GM23338 (cell line): ENCODE data around the gene ELMOD2.

Experiments used
- CREB1 ChIP-seq: fragments of 250-450 bp; sonication (Bioruptor Pico); IDR thresholded peaks from 2 replicates; pipeline ENCODE4 v1.5.0; 2020; ENCODE audit warnings: low read depth, mild to moderate bottlenecking, moderate library complexity
- EZH2 ChIP-seq: fragments of 200-600 bp; sonication (generic); IDR thresholded peaks from one replicate; pipeline ENCODE4 v1.8.0; 2017; ENCODE audit warnings: antibody characterized with exemption, mild to moderate bottlenecking, low read depth; ENCODE audit not compliant: unreplicated experiment
- EZH2phosphoT487 ChIP-seq: fragments of 200-600 bp; sonication (generic); IDR thresholded peaks from one replicate; pipeline ENCODE4 v1.8.1; 2018; ENCODE audit warnings: antibody characterized with exemption; ENCODE audit not compliant: unreplicated experiment
- JUNB ChIP-seq: IDR thresholded peaks from one replicate; pipeline ENCODE4 v1.6.1; 2016; ENCODE audit warnings: antibody characterized with exemption; ENCODE audit not compliant: unreplicated experiment
- NANOG ChIP-seq: IDR thresholded peaks from 2 replicates; pipeline ENCODE4 v1.6.1; 2016; ENCODE audit warnings: antibody characterized with exemption, borderline replicate concordance
- POLR2AphosphoS5 ChIP-seq: IDR thresholded peaks from 2 replicates; pipeline ENCODE4 v1.6.1; 2016; ENCODE audit warnings: antibody characterized with exemption, low read depth
- STAT1 ChIP-seq: IDR thresholded peaks from one replicate; pipeline ENCODE4 v1.6.1; 2016; ENCODE audit warnings: antibody characterized with exemption; ENCODE audit not compliant: unreplicated experiment
- ZNF114 ChIP-seq: fragments of 250-450 bp; sonication (Bioruptor Pico); IDR thresholded peaks from 2 replicates; pipeline ENCODE4 v1.5.0; 2020; ENCODE audit warnings: mild to moderate bottlenecking, moderate library complexity
- ZNF331 ChIP-seq: fragments of 250-450 bp; sonication (Bioruptor Pico); IDR thresholded peaks from 2 replicates; pipeline ENCODE4 v1.5.0; 2020; ENCODE audit warnings: low read depth, mild to moderate bottlenecking, moderate library complexity
- TF ChIP-seq, protein P1 (sequence below), 2 experiments: fragments of 200-600 bp in 1 of 2; sonication (generic) in 1 of 2; conservative IDR thresholded peaks; 2 replicates each; pipeline versions ENCODE4 v1.5.1 to v1.6.1; 2016 to 2017; ENCODE audit warnings: antibody characterized with exemption in 2 of 2, low read depth in 2 of 2, mild to moderate bottlenecking in 2 of 2, moderate library complexity in 1 of 2
- TF ChIP-seq, protein P2 (sequence below): IDR thresholded peaks from one replicate; pipeline ENCODE4 v1.6.1; 2018; ENCODE audit warnings: antibody characterized with exemption; ENCODE audit not compliant: unreplicated experiment
- TF ChIP-seq, protein P3 (sequence below): fragments of 250-450 bp; sonication (Bioruptor Pico); IDR thresholded peaks from 2 replicates; pipeline ENCODE4 v1.5.0; 2020; ENCODE audit warnings: mild to moderate bottlenecking, moderate library complexity

DNA sequence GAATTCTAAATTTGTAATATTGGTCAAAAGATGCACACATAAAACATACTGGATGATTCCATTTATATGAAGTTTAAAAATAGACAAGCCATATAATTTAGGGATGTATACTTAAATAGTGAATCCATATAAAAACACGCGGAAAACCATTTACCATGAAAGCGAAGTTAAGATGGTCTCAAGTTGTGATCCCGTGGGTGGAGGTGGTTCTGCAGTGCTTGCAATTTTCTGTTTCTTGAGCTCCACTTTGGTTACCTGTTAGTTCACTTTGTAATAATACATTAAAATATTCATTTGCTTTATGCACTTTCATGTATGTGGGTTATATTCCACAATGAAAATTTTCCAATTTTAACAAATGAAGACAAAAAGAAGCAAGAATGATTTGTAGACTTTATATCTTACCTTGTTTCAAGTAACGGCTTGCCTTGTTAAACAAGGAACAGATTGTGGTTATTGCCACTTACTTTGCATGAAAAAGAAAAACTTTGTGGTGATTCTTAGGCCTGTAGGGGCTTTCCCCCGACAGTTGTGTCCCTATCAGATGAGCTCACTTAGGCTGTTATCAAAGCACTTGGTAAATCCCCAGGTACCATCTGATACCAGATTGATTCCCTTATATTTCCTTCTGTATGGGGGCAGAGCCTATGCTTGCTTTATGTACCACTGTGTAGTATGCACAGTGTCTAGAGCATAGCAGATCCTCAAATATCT lies 32.6 kb downstream of the ELMOD2 start:
- TF ChIP-seq, protein P1, sequence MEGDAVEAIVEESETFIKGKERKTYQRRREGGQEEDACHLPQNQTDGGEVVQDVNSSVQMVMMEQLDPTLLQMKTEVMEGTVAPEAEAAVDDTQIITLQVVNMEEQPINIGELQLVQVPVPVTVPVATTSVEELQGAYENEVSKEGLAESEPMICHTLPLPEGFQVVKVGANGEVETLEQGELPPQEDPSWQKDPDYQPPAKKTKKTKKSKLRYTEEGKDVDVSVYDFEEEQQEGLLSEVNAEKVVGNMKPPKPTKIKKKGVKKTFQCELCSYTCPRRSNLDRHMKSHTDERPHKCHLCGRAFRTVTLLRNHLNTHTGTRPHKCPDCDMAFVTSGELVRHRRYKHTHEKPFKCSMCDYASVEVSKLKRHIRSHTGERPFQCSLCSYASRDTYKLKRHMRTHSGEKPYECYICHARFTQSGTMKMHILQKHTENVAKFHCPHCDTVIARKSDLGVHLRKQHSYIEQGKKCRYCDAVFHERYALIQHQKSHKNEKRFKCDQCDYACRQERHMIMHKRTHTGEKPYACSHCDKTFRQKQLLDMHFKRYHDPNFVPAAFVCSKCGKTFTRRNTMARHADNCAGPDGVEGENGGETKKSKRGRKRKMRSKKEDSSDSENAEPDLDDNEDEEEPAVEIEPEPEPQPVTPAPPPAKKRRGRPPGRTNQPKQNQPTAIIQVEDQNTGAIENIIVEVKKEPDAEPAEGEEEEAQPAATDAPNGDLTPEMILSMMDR (conservative IDR thresholded peaks at IDR 0.05; ENCODE audit: low read depth in 2 of 2): no peak
- TF ChIP-seq, protein P2, sequence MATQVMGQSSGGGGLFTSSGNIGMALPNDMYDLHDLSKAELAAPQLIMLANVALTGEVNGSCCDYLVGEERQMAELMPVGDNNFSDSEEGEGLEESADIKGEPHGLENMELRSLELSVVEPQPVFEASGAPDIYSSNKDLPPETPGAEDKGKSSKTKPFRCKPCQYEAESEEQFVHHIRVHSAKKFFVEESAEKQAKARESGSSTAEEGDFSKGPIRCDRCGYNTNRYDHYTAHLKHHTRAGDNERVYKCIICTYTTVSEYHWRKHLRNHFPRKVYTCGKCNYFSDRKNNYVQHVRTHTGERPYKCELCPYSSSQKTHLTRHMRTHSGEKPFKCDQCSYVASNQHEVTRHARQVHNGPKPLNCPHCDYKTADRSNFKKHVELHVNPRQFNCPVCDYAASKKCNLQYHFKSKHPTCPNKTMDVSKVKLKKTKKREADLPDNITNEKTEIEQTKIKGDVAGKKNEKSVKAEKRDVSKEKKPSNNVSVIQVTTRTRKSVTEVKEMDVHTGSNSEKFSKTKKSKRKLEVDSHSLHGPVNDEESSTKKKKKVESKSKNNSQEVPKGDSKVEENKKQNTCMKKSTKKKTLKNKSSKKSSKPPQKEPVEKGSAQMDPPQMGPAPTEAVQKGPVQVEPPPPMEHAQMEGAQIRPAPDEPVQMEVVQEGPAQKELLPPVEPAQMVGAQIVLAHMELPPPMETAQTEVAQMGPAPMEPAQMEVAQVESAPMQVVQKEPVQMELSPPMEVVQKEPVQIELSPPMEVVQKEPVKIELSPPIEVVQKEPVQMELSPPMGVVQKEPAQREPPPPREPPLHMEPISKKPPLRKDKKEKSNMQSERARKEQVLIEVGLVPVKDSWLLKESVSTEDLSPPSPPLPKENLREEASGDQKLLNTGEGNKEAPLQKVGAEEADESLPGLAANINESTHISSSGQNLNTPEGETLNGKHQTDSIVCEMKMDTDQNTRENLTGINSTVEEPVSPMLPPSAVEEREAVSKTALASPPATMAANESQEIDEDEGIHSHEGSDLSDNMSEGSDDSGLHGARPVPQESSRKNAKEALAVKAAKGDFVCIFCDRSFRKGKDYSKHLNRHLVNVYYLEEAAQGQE: no peak
- TF ChIP-seq CREB1 (CRISPR knock-in tag): no peak
- no peak for TF ChIP-seq EZH2phosphoT487
- TF ChIP-seq, protein P3, sequence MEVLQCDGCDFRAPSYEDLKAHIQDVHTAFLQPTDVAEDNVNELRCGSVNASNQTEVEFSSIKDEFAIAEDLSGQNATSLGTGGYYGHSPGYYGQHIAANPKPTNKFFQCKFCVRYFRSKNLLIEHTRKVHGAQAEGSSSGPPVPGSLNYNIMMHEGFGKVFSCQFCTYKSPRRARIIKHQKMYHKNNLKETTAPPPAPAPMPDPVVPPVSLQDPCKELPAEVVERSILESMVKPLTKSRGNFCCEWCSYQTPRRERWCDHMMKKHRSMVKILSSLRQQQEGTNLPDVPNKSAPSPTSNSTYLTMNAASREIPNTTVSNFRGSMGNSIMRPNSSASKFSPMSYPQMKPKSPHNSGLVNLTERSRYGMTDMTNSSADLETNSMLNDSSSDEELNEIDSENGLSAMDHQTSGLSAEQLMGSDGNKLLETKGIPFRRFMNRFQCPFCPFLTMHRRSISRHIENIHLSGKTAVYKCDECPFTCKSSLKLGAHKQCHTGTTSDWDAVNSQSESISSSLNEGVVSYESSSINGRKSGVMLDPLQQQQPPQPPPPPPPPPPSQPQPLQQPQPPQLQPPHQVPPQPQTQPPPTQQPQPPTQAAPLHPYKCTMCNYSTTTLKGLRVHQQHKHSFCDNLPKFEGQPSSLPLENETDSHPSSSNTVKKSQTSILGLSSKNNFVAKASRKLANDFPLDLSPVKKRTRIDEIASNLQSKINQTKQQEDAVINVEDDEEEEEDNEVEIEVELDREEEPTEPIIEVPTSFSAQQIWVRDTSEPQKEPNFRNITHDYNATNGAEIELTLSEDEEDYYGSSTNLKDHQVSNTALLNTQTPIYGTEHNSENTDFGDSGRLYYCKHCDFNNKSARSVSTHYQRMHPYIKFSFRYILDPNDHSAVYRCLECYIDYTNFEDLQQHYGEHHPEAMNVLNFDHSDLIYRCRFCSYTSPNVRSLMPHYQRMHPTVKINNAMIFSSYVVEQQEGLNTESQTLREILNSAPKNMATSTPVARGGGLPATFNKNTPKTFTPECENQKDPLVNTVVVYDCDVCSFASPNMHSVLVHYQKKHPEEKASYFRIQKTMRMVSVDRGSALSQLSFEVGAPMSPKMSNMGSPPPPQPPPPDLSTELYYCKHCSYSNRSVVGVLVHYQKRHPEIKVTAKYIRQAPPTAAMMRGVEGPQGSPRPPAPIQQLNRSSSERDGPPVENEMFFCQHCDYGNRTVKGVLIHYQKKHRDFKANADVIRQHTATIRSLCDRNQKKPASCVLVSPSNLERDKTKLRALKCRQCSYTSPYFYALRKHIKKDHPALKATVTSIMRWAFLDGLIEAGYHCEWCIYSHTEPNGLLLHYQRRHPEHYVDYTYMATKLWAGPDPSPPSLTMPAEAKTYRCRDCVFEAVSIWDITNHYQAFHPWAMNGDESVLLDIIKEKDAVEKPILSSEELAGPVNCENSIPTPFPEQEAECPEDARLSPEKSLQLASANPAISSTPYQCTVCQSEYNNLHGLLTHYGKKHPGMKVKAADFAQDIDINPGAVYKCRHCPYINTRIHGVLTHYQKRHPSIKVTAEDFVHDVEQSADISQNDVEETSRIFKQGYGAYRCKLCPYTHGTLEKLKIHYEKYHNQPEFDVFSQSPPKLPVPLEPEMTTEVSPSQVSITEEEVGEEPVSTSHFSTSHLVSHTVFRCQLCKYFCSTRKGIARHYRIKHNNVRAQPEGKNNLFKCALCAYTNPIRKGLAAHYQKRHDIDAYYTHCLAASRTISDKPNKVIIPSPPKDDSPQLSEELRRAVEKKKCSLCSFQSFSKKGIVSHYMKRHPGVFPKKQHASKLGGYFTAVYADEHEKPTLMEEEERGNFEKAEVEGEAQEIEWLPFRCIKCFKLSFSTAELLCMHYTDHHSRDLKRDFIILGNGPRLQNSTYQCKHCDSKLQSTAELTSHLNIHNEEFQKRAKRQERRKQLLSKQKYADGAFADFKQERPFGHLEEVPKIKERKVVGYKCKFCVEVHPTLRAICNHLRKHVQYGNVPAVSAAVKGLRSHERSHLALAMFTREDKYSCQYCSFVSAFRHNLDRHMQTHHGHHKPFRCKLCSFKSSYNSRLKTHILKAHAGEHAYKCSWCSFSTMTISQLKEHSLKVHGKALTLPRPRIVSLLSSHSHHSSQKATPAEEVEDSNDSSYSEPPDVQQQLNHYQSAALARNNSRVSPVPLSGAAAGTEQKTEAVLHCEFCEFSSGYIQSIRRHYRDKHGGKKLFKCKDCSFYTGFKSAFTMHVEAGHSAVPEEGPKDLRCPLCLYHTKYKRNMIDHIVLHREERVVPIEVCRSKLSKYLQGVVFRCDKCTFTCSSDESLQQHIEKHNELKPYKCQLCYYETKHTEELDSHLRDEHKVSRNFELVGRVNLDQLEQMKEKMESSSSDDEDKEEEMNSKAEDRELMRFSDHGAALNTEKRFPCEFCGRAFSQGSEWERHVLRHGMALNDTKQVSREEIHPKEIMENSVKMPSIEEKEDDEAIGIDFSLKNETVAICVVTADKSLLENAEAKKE (CRISPR knock-in tag): no peak
- TF ChIP-seq POLR2AphosphoS5: no peak
- no peak for TF ChIP-seq EZH2
- no peak for TF ChIP-seq ZNF114 (CRISPR knock-in tag)
- no peak for TF ChIP-seq JUNB
- no peak for TF ChIP-seq NANOG
- no peak for TF ChIP-seq ZNF331 (CRISPR knock-in tag)
- no peak for TF ChIP-seq STAT1
